Tibial nerve (tissue), 4 donors: Measurements from ENCODE around the gene ZRSR2.

Experiments used
- CTCF ChIP-seq, 5 experiments: fragments of 200-600 bp in 3 of 5; fragments of 450-650 bp in 2 of 5; sonication (generic) in 3 of 5; IDR thresholded peaks; one replicate each; pipeline ENCODE4 v1.5.1; 2016 to 2019; ENCODE audit warnings: antibody characterized with exemption in 5 of 5, mild to moderate bottlenecking in 3 of 5, moderate library complexity in 2 of 5
- EP300 ChIP-seq, 2 donors: sonication (generic); formaldehyde crosslinking; IDR thresholded peaks; one replicate each; pipeline ENCODE4 v1.6.1; 2017; ENCODE audit warnings: antibody characterized with exemption in 2 of 2, mild to moderate bottlenecking in 1 of 2
- POLR2A ChIP-seq, 2 donors: fragments of 450-650 bp; IDR thresholded peaks; one replicate each; pipeline ENCODE4 v1.6.1; 2017; ENCODE audit warnings: antibody characterized with exemption in 2 of 2, mild to moderate bottlenecking in 2 of 2, moderate library complexity in 2 of 2

DNA sequence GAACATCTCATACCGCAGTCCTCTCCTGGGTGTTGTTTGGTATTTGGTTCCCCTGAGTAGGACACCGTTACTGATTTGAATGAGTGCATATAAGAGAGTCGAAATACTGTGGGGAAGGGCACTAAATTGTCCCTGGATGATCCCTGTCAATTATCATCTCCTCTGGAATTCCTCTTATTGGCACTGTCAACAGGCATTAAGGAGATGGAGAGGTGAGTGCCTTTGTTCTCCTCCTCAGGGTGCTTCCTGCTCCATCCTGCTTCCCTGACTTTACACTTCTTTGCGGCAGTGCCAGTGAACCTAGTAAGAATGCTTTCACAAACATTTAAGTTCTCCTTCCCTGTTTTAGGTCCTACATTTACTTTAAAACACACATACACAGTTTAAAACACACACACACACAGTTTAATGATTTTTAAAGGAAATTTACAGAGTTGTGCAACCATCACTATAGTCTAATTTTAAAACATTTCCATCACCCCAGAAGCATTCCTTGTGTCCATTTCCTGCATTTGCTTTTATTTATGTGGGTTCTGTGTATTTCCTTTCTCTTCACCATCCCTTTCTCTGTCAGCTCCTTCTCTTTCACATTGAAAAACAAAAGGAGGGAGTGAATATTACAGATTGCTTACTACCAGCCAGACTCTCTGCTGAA lies 20.9 kb upstream of the ZRSR2 start:
- TF ChIP-seq CTCF (IDR thresholded peaks at IDR 0.05) (no peak), EP300 (IDR thresholded peaks at IDR 0.05) (no peak), POLR2A (IDR thresholded peaks at IDR 0.05) (no peak)
